Colonic mucosa (tissue), 4 donors: ENCODE results near the gene PDE4D. TPM values are rescaled to one million over a fixed set of nuclear protein-coding genes. Genes with fewer than 3 reads are reported as not detected.

Experiments used
- DNase-seq: peaks from one replicate; pipeline ENCODE4 v3.0.0-alpha.2; 2020
- H3K27ac ChIP-seq: fragments of 200-600 bp; one replicate; pipeline ENCODE4 v1.8.0; 2021
- H3K27me3 ChIP-seq: fragments of 200-600 bp; one replicate; pipeline ENCODE4 v1.8.0; 2021
- H3K36me3 ChIP-seq: fragments of 200-600 bp; one replicate; pipeline ENCODE4 v1.8.0; 2021
- H3K4me1 ChIP-seq: fragments of 200-600 bp; one replicate; pipeline ENCODE4 v1.8.0; 2021; ENCODE audit warnings: mild to moderate bottlenecking
- H3K4me3 ChIP-seq: fragments of 200-600 bp; one replicate; pipeline ENCODE4 v1.8.0; 2021
- H3K9ac ChIP-seq, 2 donors: one replicate each; pipeline ENCODE4 v1.7.0; 2013; ENCODE audit warnings: control low read depth in 2 of 2, low read depth in 2 of 2, low read length in 2 of 2
- H3K9me3 ChIP-seq: fragments of 200-600 bp; one replicate; pipeline ENCODE4 v1.8.0; 2021
- CTCF ChIP-seq: fragments of 200-600 bp; IDR thresholded peaks from one replicate; pipeline ENCODE4 v1.8.0; 2022; ENCODE audit warnings: antibody characterized with exemption, mild to moderate bottlenecking
- intact Hi-C: fragments of 100-400 bp; cut with DNase I; formaldehyde crosslinking; loops from one replicate; pipeline ENCODE4 v1.14.1; 2022
- total RNA-seq, 2 donors: library from RNA; stranded (reverse); fragmentation: NEBNext Ultra II Directional in 1 of 2; extraction: Animal tissue kit (Norgen Biotek cat#: 25700) in 1 of 2; gene quantifications; one replicate each; pipeline ENCODE4 v1.2.1, GENCODE V29; 2021
- donor health status: healthy.
- donor health status: DM: no; HTN: no; CAD: no.
- donor health status: DM: no; HTN: no; CAD: no.

The PDE4D gene
- total RNA-seq, 2 donors from 2014 or later, result 23.1 to 53.7 TPM

GRCh38 chr5:59157068-59157467 is 736.5 kb downstream of the PDE4D start:
- Histone ChIP-seq H3K27ac (no peak overlapping the region), H3K9me3 (no peaks in the 10 kb centered on the region), H3K9ac (no peak overlapping the region), H3K36me3 (no peaks in the 10 kb centered on the region), H3K4me1 (no peaks in the 10 kb centered on the region), H3K27me3 (no peaks in the 10 kb centered on the region), H3K4me3 (no peak overlapping the region)
- no peak for TF ChIP-seq CTCF
- intact Hi-C loops, result no loop called here
- no peak for DNase-seq

- no peak for TF ChIP-seq CTCF
- intact Hi-C loops, result no loop called here
- no peak overlapping the region for H3K9ac ChIP-seq
- no peaks in the 10 kb centered on the region for H3K36me3 ChIP-seq
- no peak overlapping the region for H3K4me3 ChIP-seq
- no peaks in the 10 kb centered on the region for H3K27me3 ChIP-seq
- no peak for DNase-seq
- H3K9me3 ChIP-seq, result no peaks in the 10 kb centered on the region
- H3K27ac ChIP-seq, result no peak overlapping the region
- H3K4me1 ChIP-seq, result no peaks in the 10 kb centered on the region
Measured at GRCh38 chr5:59152701-59153245, 740.8 kb downstream of the PDE4D start.

GRCh38 chr5:59151162-59151889 is 742.2 kb downstream of the PDE4D start:
- Histone ChIP-seq H3K36me3 (no peaks in the 10 kb centered on the region), H3K9me3 (no peaks in the 10 kb centered on the region), H3K4me3 (no peak overlapping the region), H3K27ac (peak overlapping the region; percentile 38), H3K4me1 (no peaks in the 10 kb centered on the region), H3K9ac (no peak overlapping the region), H3K27me3 (no peaks in the 10 kb centered on the region)
- TF ChIP-seq CTCF, result no peak
- DNase-seq, result no peak
- intact Hi-C loops, result no loop called here

- DNase-seq, result no peak
- Histone ChIP-seq H3K27ac (no peak overlapping the region), H3K36me3 (no peaks in the 10 kb centered on the region), H3K4me1 (no peaks in the 10 kb centered on the region), H3K9me3 (no peaks in the 10 kb centered on the region), H3K9ac (no peak overlapping the region), H3K27me3 (no peaks in the 10 kb centered on the region), H3K4me3 (no peak overlapping the region)
- TF ChIP-seq CTCF, result no peak
- intact Hi-C loops, result no loop called here
Measured at GRCh38 chr5:59149827-59150226, 743.7 kb downstream of the PDE4D start.

GRCh38 chr5:59149271-59149670 is 744.3 kb downstream of the PDE4D start:
- intact Hi-C loops, result no loop called here
- no peaks in the 10 kb centered on the region for H3K36me3 ChIP-seq
- no peak for TF ChIP-seq CTCF
- H3K4me3 ChIP-seq, result no peak overlapping the region
- H3K9ac ChIP-seq, result no peak overlapping the region
- no peaks in the 10 kb centered on the region for H3K27me3 ChIP-seq
- H3K27ac ChIP-seq, result no peak overlapping the region
- H3K9me3 ChIP-seq, result no peaks in the 10 kb centered on the region
- no peaks in the 10 kb centered on the region for H3K4me1 ChIP-seq
- DNase-seq, result no peak
